Activated naive CD4-positive, alpha-beta T cell treated with anti-CD3 and anti-CD28 coated beads, Interleukin-2, amount 10 ng/mL, durations not matched to agents 7 days and 5 days (primary cell): Measurements from ENCODE around the gene HMG20B.
"Not testable (repeated sequence)": the region's sequence is repeated elsewhere in the genome, so short reads cannot be mapped to it uniquely, and the experiment has no call there.

Source experiments
- CTCF ChIA-PET: fragments of 350-600 bp; sonication (Branson Sonifier 250); formaldehyde crosslinking; loops from one replicate; lab custom pipeline; 2021; ENCODE audit warnings: antibody characterized with exemption; lab: Charles Lee
- DNase-seq: peaks from one replicate; pipeline ENCODE4 v3.0.0-alpha.2; 2020
- H3K27ac Mint-ChIP-seq: one replicate; pipeline ENCODE4 v1.8.0; 2021; ENCODE audit warnings: mild to moderate bottlenecking, moderate library complexity, mixed read lengths
- H3K27me3 Mint-ChIP-seq: one replicate; pipeline ENCODE4 v1.8.0; 2021; ENCODE audit warnings: mild to moderate bottlenecking, mixed read lengths
- H3K36me3 Mint-ChIP-seq: one replicate; pipeline ENCODE4 v1.8.0; 2021; ENCODE audit warnings: mixed read lengths
- H3K4me1 Mint-ChIP-seq: one replicate; pipeline ENCODE4 v1.8.0; 2021; ENCODE audit warnings: mixed read lengths
- H3K4me3 Mint-ChIP-seq: one replicate; pipeline ENCODE4 v1.8.0; 2021; ENCODE audit warnings: mild to moderate bottlenecking, moderate library complexity, mixed read lengths
- H3K9me3 Mint-ChIP-seq: one replicate; pipeline ENCODE4 v1.8.0; 2021; ENCODE audit warnings: mixed read lengths

HMG20B gene

DNA sequence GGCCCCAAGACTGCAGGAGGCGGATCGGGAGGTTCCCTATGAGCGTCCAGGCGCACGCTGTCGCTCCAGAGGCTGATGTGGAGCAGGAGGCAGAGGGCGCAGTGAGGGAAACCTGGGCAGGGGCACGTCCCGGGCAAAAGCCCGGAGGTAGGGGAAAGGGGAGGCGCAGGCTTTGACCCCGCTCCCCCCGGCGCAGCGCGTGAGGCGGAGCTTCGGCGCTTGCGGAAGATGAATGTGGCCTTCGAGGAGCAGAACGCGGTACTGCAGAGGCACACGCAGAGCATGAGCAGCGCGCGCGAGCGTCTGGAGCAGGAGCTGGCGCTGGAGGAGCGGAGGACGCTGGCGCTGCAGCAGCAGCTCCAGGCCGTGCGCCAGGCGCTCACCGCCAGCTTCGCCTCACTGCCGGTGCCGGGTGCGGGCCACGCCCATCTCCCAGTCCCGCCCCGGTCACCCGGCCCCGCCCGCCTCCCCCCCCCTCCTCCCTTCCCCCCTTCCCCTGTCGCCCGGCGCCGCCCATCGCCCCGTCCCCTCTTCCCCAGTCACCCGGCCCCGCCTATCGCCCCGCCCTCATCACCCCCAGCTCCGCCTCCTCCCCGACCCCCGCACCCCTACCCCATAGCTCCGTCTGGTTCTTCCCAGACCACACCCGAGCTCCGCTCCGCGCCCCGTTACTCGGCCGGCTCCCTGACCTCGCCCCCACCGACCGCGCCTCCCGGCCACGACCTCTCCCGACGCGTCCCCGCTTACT, 4.1 kb downstream of the HMG20B start:
- Mint-ChIP-seq H3K4me3 (no peak overlapping the region), H3K36me3 (peaks cover 13% of the 10 kb centered on the region), H3K4me1 (peaks cover 16% of the 10 kb centered on the region), H3K27me3 (no peaks in the 10 kb centered on the region), H3K27ac (no peak overlapping the region), H3K9me3 (no peaks in the 10 kb centered on the region)
- CTCF ChIA-PET = no interaction called here
- DNase-seq = no peak

DNA sequence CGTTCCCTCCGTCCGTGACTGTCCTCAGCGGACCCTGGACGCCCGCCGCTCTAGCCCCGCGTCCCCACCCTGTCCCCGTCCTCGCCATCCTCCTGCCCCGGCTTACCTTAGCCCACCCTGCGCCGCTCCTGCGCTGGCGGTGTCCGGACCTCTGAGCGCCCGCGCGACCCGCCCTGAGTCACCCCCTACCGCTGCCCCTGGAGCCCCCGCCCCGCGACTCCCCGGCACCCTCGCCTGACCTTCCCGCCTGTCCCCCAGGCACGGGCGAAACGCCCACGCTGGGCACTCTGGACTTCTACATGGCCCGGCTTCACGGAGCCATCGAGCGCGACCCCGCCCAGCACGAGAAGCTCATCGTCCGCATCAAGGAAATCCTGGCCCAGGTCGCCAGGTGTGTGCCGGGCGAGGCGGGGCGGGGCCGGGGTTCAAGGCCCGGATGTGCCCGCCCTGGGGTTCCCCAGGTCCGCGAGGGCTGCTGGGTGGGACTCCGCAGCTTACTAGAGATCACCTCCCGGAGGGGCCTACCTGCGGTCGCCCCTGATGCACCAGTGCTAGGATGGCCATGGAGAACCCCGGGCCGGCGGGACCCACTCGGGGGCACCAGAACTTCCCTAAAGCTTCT, 5.1 kb downstream of the HMG20B start:
- CTCF ChIA-PET = no interaction called here
- Mint-ChIP-seq H3K9me3 (no peaks in the 10 kb centered on the region), H3K4me3 (no peak overlapping the region), H3K27me3 (peaks cover 3% of the 10 kb centered on the region), H3K27ac (no peak overlapping the region), H3K4me1 (peaks cover 9% of the 10 kb centered on the region), H3K36me3 (peaks cover 13% of the 10 kb centered on the region)
- no peak for DNase-seq

DNA sequence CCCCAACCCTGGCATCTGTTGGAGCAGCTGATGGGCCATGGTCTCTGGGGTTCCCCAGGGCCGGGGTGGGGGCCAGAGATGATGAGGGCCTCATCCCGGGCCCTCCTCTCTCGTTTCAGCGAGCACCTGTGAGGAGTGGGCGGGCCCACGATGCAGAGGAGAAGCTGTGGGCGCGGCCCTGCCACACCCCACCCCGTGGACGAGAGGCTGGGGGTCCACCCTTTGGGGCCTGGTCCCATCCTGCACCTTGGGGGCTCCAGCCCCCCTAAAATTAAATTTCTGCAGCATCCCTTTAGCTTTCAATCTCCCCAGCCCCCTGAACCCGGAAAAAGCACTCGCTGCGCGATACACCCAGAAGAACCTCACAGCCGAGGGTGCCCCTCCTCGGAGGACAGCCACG, 5.6 kb downstream of the HMG20B start:
- CTCF ChIA-PET = no interaction called here
- peaks cover 6% of the 10 kb centered on the region for H3K27me3 Mint-ChIP-seq
- peaks cover 13% of the 10 kb centered on the region for H3K36me3 Mint-ChIP-seq
- H3K27ac Mint-ChIP-seq = no peak overlapping the region
- peaks cover 9% of the 10 kb centered on the region for H3K4me1 Mint-ChIP-seq
- H3K4me3 Mint-ChIP-seq = no peak overlapping the region
- DNase-seq = no peak
- H3K9me3 Mint-ChIP-seq = no peaks in the 10 kb centered on the region

DNA sequence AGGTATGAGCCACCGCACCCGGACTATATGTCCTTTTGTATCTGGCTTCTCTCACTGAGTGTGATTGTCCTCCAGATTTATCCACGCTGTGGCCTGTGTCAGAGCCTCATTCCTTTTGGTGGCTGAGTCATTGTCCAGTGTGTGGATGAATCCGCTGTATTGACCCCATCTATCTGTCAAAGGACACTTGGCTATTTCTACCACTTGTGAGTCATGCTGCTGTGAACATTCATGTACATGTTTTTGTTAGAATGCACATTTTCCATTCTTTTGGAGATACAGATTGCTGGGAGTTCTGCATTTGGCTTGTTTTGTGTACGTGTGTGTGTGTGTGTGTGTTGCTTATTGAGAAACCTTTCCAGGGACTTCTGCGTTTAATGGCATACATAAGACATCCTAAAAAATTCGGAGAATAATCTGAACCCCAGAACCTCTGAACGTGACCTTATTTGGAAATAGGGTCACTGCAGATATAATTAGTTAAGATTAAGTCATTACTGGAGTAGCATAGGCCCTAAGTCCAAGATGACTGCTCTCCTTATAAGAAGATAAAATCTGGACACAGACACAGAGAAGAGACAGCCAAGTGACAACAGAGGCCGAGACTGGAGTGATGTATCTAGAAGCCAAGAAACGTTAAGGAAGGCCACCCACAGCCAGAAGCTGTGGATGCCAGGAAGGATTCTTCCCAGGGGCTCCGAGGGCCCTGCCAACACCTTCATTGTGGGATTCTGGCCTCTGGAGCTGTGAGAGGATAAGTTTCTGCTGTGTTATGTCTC, 7.6 kb downstream of the HMG20B start:
- Mint-ChIP-seq H3K27me3 (peaks cover 21% of the 10 kb centered on the region), H3K27ac (no peak overlapping the region), H3K9me3 (no peaks in the 10 kb centered on the region), H3K4me1 (peaks cover under 1% of the 10 kb centered on the region), H3K4me3 (no peak overlapping the region), H3K36me3 (peaks cover 3% of the 10 kb centered on the region)
- CTCF ChIA-PET = interaction anchor here (0.6 kb wide), 1 partner anchor 30 kb away, joined by 3 read pairs; no protein-coding TSS in a partner anchor
- no peak for DNase-seq

DNA sequence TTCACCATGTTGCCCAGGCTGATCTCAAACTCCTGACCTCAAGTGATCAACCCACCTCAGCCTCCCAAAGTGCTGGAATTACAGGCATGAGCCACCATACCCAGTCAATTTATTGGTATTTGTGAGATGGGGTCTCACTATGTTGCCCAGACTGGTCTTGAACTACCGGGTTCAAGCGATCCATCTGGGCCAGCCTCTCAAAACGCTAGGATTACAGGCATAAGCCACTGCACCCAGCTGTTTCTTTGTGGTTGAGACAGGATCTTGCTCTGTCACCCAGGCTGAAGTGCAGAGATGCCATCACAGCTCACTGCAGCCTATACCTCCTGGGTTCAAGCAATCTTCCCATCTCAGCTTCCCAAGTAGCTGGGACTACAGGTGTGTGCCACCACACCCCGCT, 9.0 kb downstream of the HMG20B start:
- DNase-seq, H3K4me1 Mint-ChIP-seq, H3K27ac Mint-ChIP-seq, H3K9me3 Mint-ChIP-seq, CTCF ChIA-PET, H3K4me3 Mint-ChIP-seq, H3K36me3 Mint-ChIP-seq: not testable (repeated sequence)
- peaks cover 31% of the 10 kb centered on the region for H3K27me3 Mint-ChIP-seq

DNA sequence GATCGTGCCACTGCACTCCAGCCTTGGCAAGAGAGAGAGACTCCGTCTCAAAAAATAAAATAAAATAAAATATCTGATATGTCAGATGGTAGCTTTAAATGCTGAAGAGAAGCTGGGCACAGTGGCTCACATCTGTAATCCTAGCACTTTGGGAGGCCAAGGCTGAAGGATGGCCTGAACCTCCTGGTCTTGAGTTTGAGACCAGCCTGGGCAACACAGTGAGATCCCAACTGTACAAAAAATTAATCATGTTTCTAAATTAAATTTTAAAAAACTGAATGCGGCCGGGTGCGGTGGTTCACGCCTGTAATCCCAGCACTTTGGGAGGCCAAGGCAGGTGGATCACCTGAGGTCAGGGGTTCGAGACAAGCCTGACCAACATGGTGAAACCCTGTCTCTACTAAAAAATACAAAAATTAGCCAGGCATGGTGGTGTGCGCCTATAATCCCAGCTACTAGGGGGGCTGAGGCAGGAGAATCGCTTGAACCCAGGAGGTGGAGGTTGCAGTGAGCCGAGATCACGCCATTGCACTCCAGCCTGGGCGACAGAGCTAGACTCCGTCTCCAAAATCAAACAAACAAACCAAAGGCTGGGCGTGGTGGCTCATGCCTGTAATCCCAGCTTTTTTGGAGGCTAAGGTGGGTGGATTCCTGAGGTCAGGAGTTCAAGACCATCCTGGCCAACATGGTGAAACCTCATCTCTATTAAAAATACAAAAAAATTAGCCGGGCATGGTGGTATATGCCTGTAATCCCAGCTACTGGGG, 11.5 kb downstream of the HMG20B start:
- peaks cover 31% of the 10 kb centered on the region for H3K27me3 Mint-ChIP-seq
- H3K9me3 Mint-ChIP-seq, H3K4me3 Mint-ChIP-seq, H3K27ac Mint-ChIP-seq, DNase-seq, H3K4me1 Mint-ChIP-seq, H3K36me3 Mint-ChIP-seq: not testable (repeated sequence)
- CTCF ChIA-PET = interaction anchor here (0.9 to 1.3 kb wide), 3 partner anchors 28 to 132 kb away, joined by 3 read pairs; no protein-coding TSS in a partner anchor

DNA sequence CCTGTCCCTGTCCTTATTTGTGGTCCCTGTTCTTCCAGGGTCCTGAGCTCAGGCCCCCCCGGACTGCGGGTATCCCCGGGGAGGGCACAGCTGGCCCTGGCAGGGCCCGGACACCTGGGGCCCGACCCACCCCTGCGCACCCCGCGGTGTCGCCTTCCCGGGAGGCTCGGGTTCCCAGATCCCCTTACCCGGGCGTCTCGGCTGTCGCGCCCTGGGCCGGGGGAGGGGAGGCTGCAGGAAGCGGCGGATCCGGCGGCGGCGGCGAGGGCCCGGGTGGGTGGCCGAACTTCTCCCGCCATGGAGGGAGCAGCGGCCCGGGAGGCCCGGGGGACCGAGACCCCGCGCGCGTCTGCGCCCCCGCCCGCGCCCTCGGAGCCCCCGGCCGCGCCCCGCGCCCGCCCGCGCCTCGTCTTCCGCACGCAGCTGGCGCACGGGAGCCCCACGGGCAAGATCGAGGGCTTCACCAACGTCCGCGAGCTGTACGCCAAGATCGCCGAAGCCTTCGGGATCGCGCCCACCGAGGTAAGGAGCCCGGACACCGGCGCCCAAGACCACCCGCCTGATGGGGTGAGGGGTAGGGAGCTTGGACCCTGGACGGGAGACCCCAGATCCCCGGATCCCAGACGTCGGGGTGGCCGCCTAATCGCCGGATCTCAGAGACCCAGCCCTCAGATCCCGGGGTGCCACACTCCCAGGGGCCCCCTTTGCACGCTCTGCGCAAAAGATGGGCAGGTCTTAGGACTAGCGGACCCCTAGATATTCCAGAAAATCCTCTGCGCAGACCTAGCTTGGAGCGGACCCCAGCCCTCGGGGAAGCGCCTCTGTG, 12.8 kb downstream of the HMG20B start, which contains the start of gene GIPC3:
Gene GIPC3 (plus strand): TSS at position 178 of the 826 bp plus-strand sequence. CDS start 120 bp downstream, at position 298.
- CTCF ChIA-PET = interaction anchor here (1.2 to 1.3 kb wide), 3 partner anchors 23 to 40 kb away, joined by 3 read pairs; no protein-coding TSS in a partner anchor
- peak within 1 kb of the TSS; percentile 41 for H3K4me3 Mint-ChIP-seq
- peaks cover 2% of the 10 kb centered on the region for H3K4me1 Mint-ChIP-seq
- peak; percentile 40 for DNase-seq
- H3K27me3 Mint-ChIP-seq = peaks cover 31% of the 10 kb centered on the region
- H3K36me3 Mint-ChIP-seq = no peaks in the 10 kb centered on the region
- no peak within 1 kb of the TSS for H3K27ac Mint-ChIP-seq
- H3K9me3 Mint-ChIP-seq = peaks cover 2% of the 10 kb centered on the region

DNA sequence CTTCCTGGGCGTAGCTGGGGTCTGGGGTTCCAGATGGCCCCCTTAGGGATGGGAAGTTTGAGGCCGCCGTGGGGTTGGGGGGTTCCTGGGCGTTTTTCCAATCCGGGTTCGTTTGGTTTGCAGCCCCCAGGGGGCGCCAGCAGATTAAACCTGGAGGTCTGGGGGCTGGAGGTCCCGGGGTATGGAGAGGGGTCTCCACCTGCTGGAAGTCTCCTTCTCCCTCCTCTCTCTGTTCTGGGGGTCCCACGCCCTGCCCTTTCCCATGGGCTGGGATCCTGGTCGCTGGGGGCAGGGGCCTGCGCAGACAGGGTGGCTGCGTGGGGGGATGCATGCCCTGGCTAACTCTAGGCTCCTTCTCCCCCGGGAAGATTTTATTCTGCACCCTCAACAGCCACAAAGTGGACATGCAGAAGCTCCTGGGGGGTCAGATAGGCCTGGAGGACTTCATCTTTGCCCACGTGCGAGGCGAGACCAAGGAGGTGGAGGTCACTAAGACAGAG, 13.4 kb downstream of the HMG20B start:
- H3K36me3 Mint-ChIP-seq = no peaks in the 10 kb centered on the region
- H3K27ac Mint-ChIP-seq = no peak overlapping the region
- H3K4me1 Mint-ChIP-seq = peaks cover 2% of the 10 kb centered on the region
- peak; percentile 59 for DNase-seq
- CTCF ChIA-PET = interaction anchor here (1.0 to 1.2 kb wide), 2 partner anchors 22 to 41 kb away, joined by 3 read pairs; no protein-coding TSS in a partner anchor
- H3K4me3 Mint-ChIP-seq = peak overlapping the region; percentile 41
- H3K27me3 Mint-ChIP-seq = peaks cover 31% of the 10 kb centered on the region
- peaks cover 2% of the 10 kb centered on the region for H3K9me3 Mint-ChIP-seq

DNA sequence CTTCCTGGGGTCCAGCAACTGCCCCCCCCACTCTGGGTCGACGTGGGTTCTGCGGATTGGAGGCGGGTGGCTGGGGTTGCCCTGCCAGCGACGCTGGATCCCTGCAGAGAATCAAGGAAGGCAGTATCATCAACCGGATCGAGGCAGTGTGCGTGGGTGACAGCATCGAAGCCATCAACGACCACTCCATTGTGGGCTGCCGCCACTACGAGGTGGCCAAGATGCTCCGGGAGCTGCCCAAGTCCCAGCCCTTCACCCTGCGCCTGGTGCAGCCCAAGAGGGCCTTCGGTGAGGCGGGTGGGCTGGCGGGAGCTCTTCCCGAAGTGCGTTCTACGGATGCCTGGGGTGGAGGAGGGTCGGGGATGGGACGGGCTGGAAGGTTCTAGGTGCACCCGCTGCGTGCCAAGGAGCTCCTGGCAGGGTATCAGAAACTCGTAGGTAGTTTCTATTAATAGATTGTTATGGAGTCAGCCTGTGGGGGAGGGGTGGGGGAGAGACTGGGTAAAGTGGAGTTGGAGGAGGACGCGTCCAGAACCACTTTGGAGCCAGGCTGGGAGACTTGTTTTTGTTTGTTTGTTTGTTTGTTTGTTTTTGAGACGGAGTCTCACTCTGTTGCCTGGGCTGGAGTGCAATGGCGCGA, 14.1 kb downstream of the HMG20B start:
- Mint-ChIP-seq H3K4me1 (peaks cover 2% of the 10 kb centered on the region), H3K36me3 (no peaks in the 10 kb centered on the region), H3K27me3 (peaks cover 35% of the 10 kb centered on the region), H3K9me3 (peaks cover 7% of the 10 kb centered on the region), H3K4me3 (no peak overlapping the region), H3K27ac (no peak overlapping the region)
- no peak for DNase-seq
- CTCF ChIA-PET = interaction anchor here (0.7 to 1.1 kb wide), 4 partner anchors 13 to 42 kb away, joined by 3 read pairs; partner anchors contain the start of gene HMG20B

DNA sequence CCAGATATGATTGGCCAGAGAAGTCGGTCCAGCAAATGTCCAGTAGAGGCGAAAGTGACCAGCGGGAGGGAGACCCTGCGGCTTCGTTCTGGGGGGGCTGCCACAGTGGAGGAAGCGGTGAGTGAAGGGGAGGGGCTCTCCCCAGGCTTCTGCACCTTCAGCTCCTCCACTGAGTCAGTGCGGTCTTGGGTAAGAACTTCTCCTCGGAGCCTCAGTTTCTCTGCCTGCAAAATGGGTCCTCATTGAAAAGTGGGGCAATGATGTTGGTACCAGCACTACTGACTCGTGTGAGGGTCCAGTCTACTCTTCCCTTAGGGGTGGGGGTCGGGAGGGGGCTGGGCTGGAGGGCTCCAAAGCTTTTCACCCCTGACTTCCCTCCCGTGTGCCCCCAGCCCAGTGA, 16.7 kb downstream of the HMG20B start:
- H3K4me3 Mint-ChIP-seq = no peak overlapping the region
- H3K36me3 Mint-ChIP-seq = no peaks in the 10 kb centered on the region
- H3K9me3 Mint-ChIP-seq = peaks cover 7% of the 10 kb centered on the region
- CTCF ChIA-PET = no interaction called here
- no peak for DNase-seq
- peaks cover 21% of the 10 kb centered on the region for H3K27me3 Mint-ChIP-seq
- H3K4me1 Mint-ChIP-seq = peaks cover 2% of the 10 kb centered on the region
- H3K27ac Mint-ChIP-seq = no peak overlapping the region

DNA sequence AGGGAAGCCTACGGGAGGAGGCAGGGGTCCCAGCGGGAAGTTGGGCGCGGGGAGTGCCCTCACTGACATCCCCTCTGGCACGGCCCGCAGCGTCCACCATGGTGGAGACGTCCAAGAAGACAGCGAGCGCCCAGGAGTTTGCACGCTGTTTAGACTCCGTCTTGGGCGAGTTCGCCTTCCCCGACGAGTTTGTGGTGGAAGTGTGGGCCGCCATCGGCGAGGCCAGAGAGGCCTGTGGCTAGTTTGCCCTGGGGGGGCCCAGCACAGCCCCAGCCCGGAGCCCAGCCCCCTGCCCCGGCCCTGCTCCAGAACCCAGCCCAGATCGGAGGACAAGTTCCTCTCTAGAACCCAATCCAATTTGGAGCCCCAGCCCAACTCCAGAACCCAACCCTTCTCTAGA, 17.2 kb downstream of the HMG20B start:
- DNase-seq = no peak
- Mint-ChIP-seq H3K27me3 (peaks cover 16% of the 10 kb centered on the region), H3K4me3 (no peak overlapping the region), H3K27ac (no peak overlapping the region), H3K4me1 (peaks cover 2% of the 10 kb centered on the region), H3K9me3 (peaks cover 7% of the 10 kb centered on the region), H3K36me3 (no peaks in the 10 kb centered on the region)
- CTCF ChIA-PET = interaction anchor here (1.3 kb wide), 1 partner anchor 28 kb away, joined by 3 read pairs; no protein-coding TSS in a partner anchor

DNA sequence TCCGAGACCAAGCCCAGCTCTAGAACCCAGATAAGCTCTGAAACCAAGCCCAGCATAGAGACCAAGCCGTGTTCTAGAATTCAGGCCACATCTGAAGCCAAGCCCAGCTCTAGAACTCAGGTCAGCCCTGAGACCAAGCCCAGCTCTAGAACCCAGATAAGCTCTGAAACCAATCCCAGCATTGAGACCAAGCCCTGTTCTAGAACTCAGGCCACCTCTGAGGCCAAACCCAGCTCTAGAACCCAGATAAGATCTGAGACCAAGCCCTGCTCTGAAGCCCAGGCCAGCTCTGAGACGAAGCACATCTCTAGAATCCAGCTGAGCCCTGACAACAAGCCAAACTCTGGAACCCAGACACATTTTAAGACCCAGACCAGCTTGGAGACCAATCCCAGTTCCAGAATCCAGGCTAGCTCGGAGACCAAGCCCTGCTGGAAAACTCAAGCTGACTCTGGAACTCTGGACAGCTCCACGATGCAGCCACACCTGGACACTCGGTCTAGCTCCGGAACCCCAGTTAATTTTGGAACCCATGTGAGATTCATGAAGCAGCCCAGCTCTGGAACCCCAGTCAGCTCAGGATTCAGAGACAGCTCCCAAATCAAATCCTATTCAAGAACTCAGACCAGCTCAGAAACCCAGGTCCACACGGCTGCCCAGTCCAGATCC, 18.4 kb downstream of the HMG20B start:
- peaks cover 7% of the 10 kb centered on the region for H3K9me3 Mint-ChIP-seq
- H3K27ac Mint-ChIP-seq = no peak overlapping the region
- H3K4me3 Mint-ChIP-seq = no peak overlapping the region
- no peaks in the 10 kb centered on the region for H3K36me3 Mint-ChIP-seq
- H3K4me1 Mint-ChIP-seq = no peaks in the 10 kb centered on the region
- peaks cover 8% of the 10 kb centered on the region for H3K27me3 Mint-ChIP-seq
- CTCF ChIA-PET = interaction anchor here (1.2 to 1.4 kb wide), 3 partner anchors 26 to 46 kb away, joined by 3 to 6 read pairs (median 3); no protein-coding TSS in a partner anchor
- no peak for DNase-seq
